B cell (primary cell): Measurements from ENCODE around the gene JAG2. TPM values are rescaled to one million over a fixed set of nuclear protein-coding genes. Genes with fewer than 3 reads are reported as not detected.

Source experiments
- ATAC-seq: fragments of 200-7000 bp; cut with Tn5 transposase; one replicate; pipeline ENCODE4 v1.10.0; 2021; ENCODE audit warnings: low read depth, mild to moderate bottlenecking, moderate number of reproducible peaks, moderate library complexity
- CTCF ChIA-PET: fragments of 350-600 bp; sonication (Branson Sonifier 250); formaldehyde crosslinking; loops from one replicate; lab custom pipeline; 2021; ENCODE audit warnings: antibody characterized with exemption, inconsistent platforms; lab: Charles Lee
- POLR2A ChIA-PET: fragments of 350-600 bp; sonication (Branson Sonifier 250); formaldehyde crosslinking; loops from one replicate; lab custom pipeline; 2021; ENCODE audit warnings: antibody characterized with exemption; lab: Charles Lee
- DNase-seq: peaks from one replicate; pipeline ENCODE4 v3.0.0; 2013
- H2AFZ ChIP-seq: 2 replicates; pipeline ENCODE4 v1.6.1; 2012; ENCODE audit warnings: mild to moderate bottlenecking, low read depth, low read length; ENCODE audit not compliant: insufficient read depth, poor library complexity, severe bottlenecking
- H3K27ac ChIP-seq, 2 donors: 1 replicate in 1 of 2; 2 replicates in 1 of 2; pipeline ENCODE4 v1.5.1; 2012 to 2013; ENCODE audit warnings: low read length in 2 of 2, mild to moderate bottlenecking in 2 of 2, moderate library complexity in 1 of 2
- H3K27me3 ChIP-seq, 4 experiments: fragments of 200-600 bp in 1 of 4; sonication (generic) in 1 of 4; replicated peaks in 1 of 4; 1 replicate in 2 of 4; 2 replicates in 2 of 4; pipeline versions ENCODE4 v1.6.1 to v1.7.0; 2013 to 2016; ENCODE audit warnings: low read length in 3 of 4, mild to moderate bottlenecking in 2 of 4, mixed read lengths in 1 of 4, moderate library complexity in 1 of 4; ENCODE audit not compliant: insufficient read depth in 4 of 4, control insufficient read depth in 3 of 4; ENCODE audit errors: control extremely low read depth in 1 of 4
- H3K36me3 ChIP-seq, 2 experiments: replicated peaks in 1 of 2; 1 replicate in 1 of 2; 2 replicates in 1 of 2; pipeline versions ENCODE4 v1.6.1 to v1.7.1; 2013; ENCODE audit warnings: low read length in 1 of 2; ENCODE audit not compliant: insufficient read depth in 2 of 2, control insufficient read depth in 1 of 2; ENCODE audit errors: control extremely low read depth in 1 of 2, extremely low read depth in 1 of 2
- H3K4me1 ChIP-seq, 2 donors: fragments of 200-600 bp in 1 of 2; sonication (generic) in 1 of 2; 1 replicate in 1 of 2; 2 replicates in 1 of 2; pipeline versions ENCODE4 v1.5.1 to v1.6.1; 2013 to 2017; ENCODE audit warnings: low read length in 2 of 2; ENCODE audit not compliant: control insufficient read depth in 2 of 2, insufficient read depth in 2 of 2
- H3K4me2 ChIP-seq: replicated peaks from 2 replicates; pipeline ENCODE3; 2012; ENCODE audit warnings: mild to moderate bottlenecking, low read depth, low read length; ENCODE audit not compliant: poor library complexity, severe bottlenecking
- H3K4me3 ChIP-seq, 5 experiments: fragments of 200-600 bp in 1 of 5; sonication (generic) in 1 of 5; 1 replicate in 3 of 5; 2 replicates in 2 of 5; pipeline versions ENCODE4 v1.5.1 to v1.7.0; 2011 to 2016; ENCODE audit warnings: low read length in 4 of 5, mild to moderate bottlenecking in 4 of 5, low read depth in 2 of 5, control low read depth in 1 of 5, moderate library complexity in 1 of 5; ENCODE audit not compliant: insufficient read depth in 1 of 5; ENCODE audit errors: control extremely low read depth in 1 of 5, extremely low read depth in 1 of 5
- H3K79me2 ChIP-seq: fragments of 200-600 bp; sonication (generic); one replicate; pipeline ENCODE4 v1.6.0; 2016; ENCODE audit warnings: low read length; ENCODE audit not compliant: control insufficient read depth, insufficient read depth
- H3K9ac ChIP-seq: fragments of 200-600 bp; sonication (generic); 2 replicates; pipeline ENCODE4 v1.6.1; 2017; ENCODE audit warnings: mild to moderate bottlenecking, low read length, moderate library complexity
- H3K9me3 ChIP-seq, 3 donors: one replicate each; pipeline versions ENCODE4 v1.6.1 to v1.7.1; 2013; ENCODE audit warnings: low read length in 2 of 3; ENCODE audit not compliant: control insufficient read depth in 2 of 3, insufficient read depth in 1 of 3; ENCODE audit errors: control extremely low read depth in 1 of 3
- H4K20me1 ChIP-seq: 2 replicates; pipeline ENCODE4 v1.6.0; 2012; ENCODE audit warnings: mild to moderate bottlenecking, low read length; ENCODE audit not compliant: insufficient read depth, control insufficient read depth, poor library complexity, severe bottlenecking
- H3K27ac Mint-ChIP-seq: one replicate; pipeline ENCODE4 v1.8.0; 2021; ENCODE audit warnings: mixed read lengths
- H3K27me3 Mint-ChIP-seq: one replicate; pipeline ENCODE4 v1.8.0; 2021; ENCODE audit warnings: mixed read lengths
- H3K4me1 Mint-ChIP-seq: one replicate; pipeline ENCODE4 v1.8.0; 2021; ENCODE audit warnings: mixed read lengths
- H3K4me3 Mint-ChIP-seq: one replicate; pipeline ENCODE4 v1.8.0; 2021; ENCODE audit warnings: mixed read lengths
- H3K9me3 Mint-ChIP-seq: one replicate; pipeline ENCODE4 v1.8.0; 2022; ENCODE audit warnings: mixed read lengths; ENCODE audit not compliant: insufficient read depth
- EZH2 ChIP-seq: IDR thresholded peaks from 2 replicates; pipeline ENCODE4 v1.6.1; 2012; ENCODE audit warnings: borderline replicate concordance, low read depth, mild to moderate bottlenecking, moderate library complexity, low read length; ENCODE audit not compliant: insufficient read depth, poor library complexity, severe bottlenecking
- WGBS: methylation state at CpG from one replicate; pipeline ENCODE4 v1.1.5; 2013; ENCODE audit warnings: missing lambda C conversion rate; ENCODE audit not compliant: insufficient coverage; 5-methylcytosine and 5-hydroxymethylcytosine counted together
- intact Hi-C: fragments of 100-400 bp; cut with micrococcal nuclease; formaldehyde crosslinking; loops from one replicate; pipeline ENCODE4 v1.10.0; 2022
- polyA plus RNA-seq: library from polyadenylated mRNA; depleted of rRNA; stranded (reverse); fragments of >200 nt; gene quantifications from 2 replicates; pipeline ENCODE4 v1.2.3, GENCODE V29; 2012
- total RNA-seq, 2 donors: library from RNA; stranded (reverse); fragments of 120-200 nt in 1 of 2; gene quantifications; 1 replicate in 1 of 2; 2 replicates in 1 of 2; pipeline versions ENCODE4 v1.2.3 to v1.2.4, GENCODE V29; 2013 to 2022
- TF ChIP-seq, protein P1 (sequence below): fragments of 200-600 bp; IDR thresholded peaks from one replicate; pipeline ENCODE4 v1.8.0; 2022; ENCODE audit warnings: antibody characterized with exemption, mild to moderate bottlenecking

JAG2 gene
- total and polyA plus RNA-seq, 2 donors (not counting 1 experiment from before 2014, with no cell fraction given) = 0.27 to 0.34 TPM

DNA sequence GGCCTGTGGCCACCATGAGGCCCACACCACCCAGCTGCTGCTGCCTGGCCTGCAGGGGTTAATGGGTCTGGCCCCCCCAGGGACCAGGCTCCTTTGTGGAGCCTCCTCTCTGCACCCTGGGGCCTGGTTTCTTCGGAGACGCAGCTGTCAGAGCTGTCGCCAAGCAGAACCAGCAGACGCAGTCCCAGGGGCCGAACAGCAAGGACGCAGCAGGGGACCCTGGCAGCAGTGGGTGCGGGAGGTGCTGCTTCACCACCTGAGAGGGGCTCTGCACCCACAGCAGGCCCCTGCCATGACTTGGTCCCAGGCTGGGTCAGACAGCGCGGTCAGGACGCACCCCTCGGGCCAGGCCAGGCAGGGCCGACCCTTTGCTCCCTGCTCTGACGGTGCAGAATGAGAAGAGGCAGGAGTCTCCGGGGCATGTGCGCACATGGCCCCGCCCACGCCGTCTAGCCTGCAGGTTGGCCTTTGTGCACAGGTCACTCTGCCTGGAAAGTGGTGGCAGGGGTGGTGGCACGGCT lies 30.5 kb downstream of the JAG2 start:
- H4K20me1 ChIP-seq = no peaks in the 10 kb centered on the region
- ChIA-PET CTCF (no interaction called here), POLR2A (no interaction called here)
- no peaks in the 10 kb centered on the region for H3K4me1 Mint-ChIP-seq
- H3K4me3 ChIP-seq = no peak overlapping the region
- H3K27ac Mint-ChIP-seq = no peak overlapping the region
- H3K27me3 ChIP-seq = peaks cover 0 to 3% (median 0%) of the 10 kb centered on the region in 4 experiments
- no peak overlapping the region for H3K9ac ChIP-seq
- DNase-seq (no peak), ATAC-seq (no peak)
- H3K27me3 Mint-ChIP-seq = peaks cover 4% of the 10 kb centered on the region
- intact Hi-C loops = no loop called here
- TF ChIP-seq, protein P1, sequence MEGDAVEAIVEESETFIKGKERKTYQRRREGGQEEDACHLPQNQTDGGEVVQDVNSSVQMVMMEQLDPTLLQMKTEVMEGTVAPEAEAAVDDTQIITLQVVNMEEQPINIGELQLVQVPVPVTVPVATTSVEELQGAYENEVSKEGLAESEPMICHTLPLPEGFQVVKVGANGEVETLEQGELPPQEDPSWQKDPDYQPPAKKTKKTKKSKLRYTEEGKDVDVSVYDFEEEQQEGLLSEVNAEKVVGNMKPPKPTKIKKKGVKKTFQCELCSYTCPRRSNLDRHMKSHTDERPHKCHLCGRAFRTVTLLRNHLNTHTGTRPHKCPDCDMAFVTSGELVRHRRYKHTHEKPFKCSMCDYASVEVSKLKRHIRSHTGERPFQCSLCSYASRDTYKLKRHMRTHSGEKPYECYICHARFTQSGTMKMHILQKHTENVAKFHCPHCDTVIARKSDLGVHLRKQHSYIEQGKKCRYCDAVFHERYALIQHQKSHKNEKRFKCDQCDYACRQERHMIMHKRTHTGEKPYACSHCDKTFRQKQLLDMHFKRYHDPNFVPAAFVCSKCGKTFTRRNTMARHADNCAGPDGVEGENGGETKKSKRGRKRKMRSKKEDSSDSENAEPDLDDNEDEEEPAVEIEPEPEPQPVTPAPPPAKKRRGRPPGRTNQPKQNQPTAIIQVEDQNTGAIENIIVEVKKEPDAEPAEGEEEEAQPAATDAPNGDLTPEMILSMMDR = no peak
- TF ChIP-seq EZH2 = no peak
- H3K79me2 ChIP-seq = no peaks in the 10 kb centered on the region
- WGBS = 94% methylated on average over 19 of the region's 19 CpGs
- peaks cover 7% of the 10 kb centered on the region for H3K9me3 Mint-ChIP-seq
- no peaks in the 10 kb centered on the region for H3K4me1 ChIP-seq
- no peak overlapping the region for H3K4me3 Mint-ChIP-seq
- H2AFZ ChIP-seq = no peak overlapping the region
- H3K27ac ChIP-seq = no peak overlapping the region
- H3K4me2 ChIP-seq = no peak overlapping the region
- H3K9me3 ChIP-seq = peaks cover 0 to 33% (median 14%) of the 10 kb centered on the region in 3 donors
- no peaks in the 10 kb centered on the region for H3K36me3 ChIP-seq

DNA sequence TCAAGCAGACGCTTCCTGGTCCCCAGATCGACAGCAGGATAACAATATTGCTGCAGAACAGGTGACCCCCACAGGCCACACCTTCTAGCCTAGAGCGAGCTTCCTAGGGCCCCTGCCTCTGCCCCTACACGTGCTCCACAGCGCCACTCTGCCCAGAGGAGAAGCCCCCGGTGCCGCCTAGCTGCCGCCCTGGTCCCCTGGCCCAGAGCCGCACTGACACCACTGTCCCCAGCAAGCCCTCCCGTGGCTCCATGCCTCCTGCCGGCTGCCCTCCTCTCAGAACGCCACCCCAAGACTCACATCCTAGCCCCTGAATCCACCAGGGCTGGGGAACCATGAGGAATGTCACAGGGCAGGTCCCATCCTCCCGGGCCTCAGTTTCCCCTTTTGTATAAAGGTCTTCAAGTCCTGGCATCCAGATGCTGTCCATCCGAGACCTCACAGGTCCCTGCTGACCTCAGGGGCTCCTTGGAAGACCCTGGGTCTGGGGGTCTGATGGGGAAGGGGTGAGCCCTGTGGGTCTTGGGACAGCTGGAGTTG lies 31.0 kb downstream of the JAG2 start:
- Histone ChIP-seq H3K27ac (no peak overlapping the region), H3K9me3 (peaks cover 1 to 33% (median 18%) of the 10 kb centered on the region in 3 donors), H3K9ac (no peak overlapping the region), H4K20me1 (no peaks in the 10 kb centered on the region), H2AFZ (no peak overlapping the region), H3K79me2 (no peaks in the 10 kb centered on the region), H3K4me2 (no peak overlapping the region), H3K27me3 (peaks cover 0 to 4% (median 0%) of the 10 kb centered on the region in 4 experiments), H3K36me3 (no peaks in the 10 kb centered on the region), H3K4me3 (no peak overlapping the region), H3K4me1 (no peaks in the 10 kb centered on the region)
- no peak for DNase-seq
- ATAC-seq = no peak
- no peaks in the 10 kb centered on the region for H3K4me1 Mint-ChIP-seq
- intact Hi-C loops = no loop called here
- H3K4me3 Mint-ChIP-seq = no peak overlapping the region
- CTCF ChIA-PET = no interaction called here
- WGBS = 93% methylated on average over 13 of the region's 14 CpGs
- peaks cover 10% of the 10 kb centered on the region for H3K9me3 Mint-ChIP-seq
- H3K27ac Mint-ChIP-seq = no peak overlapping the region
- POLR2A ChIA-PET = interaction anchor here (0.6 kb wide), 1 partner anchor 158 kb away, joined by 3 read pairs; no protein-coding TSS in a partner anchor
- TF ChIP-seq, protein P1 = no peak
- TF ChIP-seq EZH2 = no peak
- peaks cover 8% of the 10 kb centered on the region for H3K27me3 Mint-ChIP-seq
